CD14-positive monocyte (primary cell): ENCODE results near the gene AMOT. TPM values are rescaled to one million over a fixed set of nuclear protein-coding genes. Genes with fewer than 3 reads are reported as not detected.

ENCODE experiments used
- DNase-seq, 3 donors: peaks; one replicate each; pipeline ENCODE4 v3.0.0-alpha.2; 2011 to 2022
- H2AFZ ChIP-seq: 2 replicates; pipeline ENCODE4 v1.6.0; 2012; ENCODE audit warnings: mild to moderate bottlenecking, low read depth, low read length, inconsistent platforms; ENCODE audit not compliant: insufficient read depth, poor library complexity, severe bottlenecking
- H3K27ac ChIP-seq, 2 donors: 1 replicate in 1 of 2; 2 replicates in 1 of 2; pipeline ENCODE4 v1.5.1; 2012 to 2013; ENCODE audit warnings: low read length in 2 of 2, control low read depth in 1 of 2, inconsistent platforms in 1 of 2, low read depth in 1 of 2, mild to moderate bottlenecking in 1 of 2
- H3K27me3 ChIP-seq, 2 donors: one replicate each; pipeline versions ENCODE4 v1.6.0 to v1.6.1; 2011 to 2013; ENCODE audit warnings: low read length in 2 of 2; ENCODE audit not compliant: control insufficient read depth in 2 of 2, insufficient read depth in 2 of 2
- H3K36me3 ChIP-seq, 2 donors: replicated peaks in 1 of 2; 1 replicate in 1 of 2; 2 replicates in 1 of 2; pipeline versions ENCODE4 v1.5.1 to v1.6.1; 2012 to 2013; ENCODE audit warnings: low read length in 2 of 2, control low read depth in 1 of 2, inconsistent platforms in 1 of 2, mild to moderate bottlenecking in 1 of 2; ENCODE audit not compliant: insufficient read depth in 2 of 2, control insufficient read depth in 1 of 2
- H3K4me1 ChIP-seq, 2 donors: 1 replicate in 1 of 2; 2 replicates in 1 of 2; pipeline versions ENCODE4 v1.5.1 to v1.6.1; 2012 to 2013; ENCODE audit warnings: low read length in 2 of 2, control low read depth in 1 of 2, inconsistent platforms in 1 of 2, mild to moderate bottlenecking in 1 of 2, moderate library complexity in 1 of 2; ENCODE audit not compliant: insufficient read depth in 2 of 2, control insufficient read depth in 1 of 2
- H3K4me2 ChIP-seq: replicated peaks from 2 replicates; pipeline ENCODE3; 2012; ENCODE audit warnings: low read length, moderate library complexity, mild to moderate bottlenecking; ENCODE audit not compliant: poor library complexity, severe bottlenecking; ENCODE audit errors: extremely low read depth
- H3K4me3 ChIP-seq, 3 experiments: fragments of 200-600 bp in 1 of 3; sonication (generic) in 1 of 3; replicated peaks in 1 of 3; 1 replicate in 2 of 3; 2 replicates in 1 of 3; pipeline ENCODE4 v1.5.1; 2011 to 2013; ENCODE audit warnings: low read length in 3 of 3, mild to moderate bottlenecking in 3 of 3, control low read depth in 2 of 3, low read depth in 2 of 3, inconsistent platforms in 1 of 3, moderate library complexity in 1 of 3
- H3K79me2 ChIP-seq: 2 replicates; pipeline ENCODE4 v1.6.0; 2012; ENCODE audit warnings: mild to moderate bottlenecking, control low read depth, inconsistent platforms, low read length, moderate library complexity; ENCODE audit not compliant: insufficient read depth
- H3K9ac ChIP-seq: 2 replicates; pipeline ENCODE4 v1.6.0; 2017; ENCODE audit warnings: low read length, mild to moderate bottlenecking; ENCODE audit not compliant: insufficient read depth, poor library complexity, severe bottlenecking
- H3K9me3 ChIP-seq, 2 donors: replicated peaks in 1 of 2; 1 replicate in 1 of 2; 2 replicates in 1 of 2; pipeline versions ENCODE4 v1.5.1 to v1.6.1; 2012 to 2013; ENCODE audit warnings: low read length in 2 of 2, control low read depth in 1 of 2; ENCODE audit not compliant: control insufficient read depth in 1 of 2, insufficient read depth in 1 of 2
- H4K20me1 ChIP-seq: 2 replicates; pipeline ENCODE4 v1.6.0; 2012; ENCODE audit warnings: mild to moderate bottlenecking, low read length, control low read depth, moderate library complexity; ENCODE audit not compliant: insufficient read depth
- H3K27ac Mint-ChIP-seq, 7 donors: one replicate each; pipeline ENCODE4 v1.8.0; 2020; ENCODE audit warnings: mild to moderate bottlenecking in 7 of 7, mixed read lengths in 7 of 7, moderate library complexity in 6 of 7, inconsistent platforms in 2 of 7
- H3K27me3 Mint-ChIP-seq, 3 donors: one replicate each; pipeline ENCODE4 v1.8.0; 2021 to 2022; ENCODE audit warnings: low read depth in 3 of 3, mild to moderate bottlenecking in 3 of 3, mixed read lengths in 3 of 3, moderate library complexity in 3 of 3, inconsistent platforms in 1 of 3
- H3K36me3 Mint-ChIP-seq, 2 donors: one replicate each; pipeline ENCODE4 v1.8.0; 2020; ENCODE audit warnings: mixed read lengths in 2 of 2, inconsistent platforms in 1 of 2, mild to moderate bottlenecking in 1 of 2
- H3K4me1 Mint-ChIP-seq: one replicate; pipeline ENCODE4 v1.8.0; 2020; ENCODE audit warnings: mild to moderate bottlenecking, mixed read lengths
- H3K4me3 Mint-ChIP-seq, 2 donors: one replicate each; pipeline ENCODE4 v1.8.0; 2020; ENCODE audit warnings: mild to moderate bottlenecking in 2 of 2, mixed read lengths in 2 of 2, moderate library complexity in 1 of 2
- H3K9me3 Mint-ChIP-seq, 7 donors: one replicate each; pipeline ENCODE4 v1.8.0; 2020 to 2022; ENCODE audit warnings: mixed read lengths in 7 of 7, mild to moderate bottlenecking in 6 of 7, moderate library complexity in 6 of 7, inconsistent platforms in 2 of 7
- WGBS: methylation state at CpG from one replicate; pipeline ENCODE4 v1.1.5; 2013; ENCODE audit warnings: missing lambda C conversion rate; ENCODE audit not compliant: insufficient coverage; 5-methylcytosine and 5-hydroxymethylcytosine counted together
- intact Hi-C, 2 donors: fragments of 100-400 bp; cut with micrococcal nuclease; formaldehyde crosslinking; loops; one replicate each; pipeline versions ENCODE4 v1.15.0 to v1.15.1; 2023
- polyA plus RNA-seq, 3 donors: library from polyadenylated mRNA; depleted of rRNA in 1 of 3; unstranded in 2 of 3; stranded (reverse) in 1 of 3; fragments of 300-500 nt in 2 of 3; fragments of >200 nt in 1 of 3; fragmentation: Illumina TruSeq in 2 of 3; gene quantifications; 1 replicate in 2 of 3; 2 replicates in 1 of 3; pipeline ENCODE4 v1.2.3, GENCODE V29; 2012 to 2021
- TF ChIP-seq, protein P1 (sequence below): fragments of 200-600 bp; IDR thresholded peaks from one replicate; pipeline ENCODE4 v1.8.0; 2022; ENCODE audit warnings: antibody characterized with exemption, mild to moderate bottlenecking

AMOT gene
- polyA plus RNA-seq, 3 donors: 0.04 to 0.11 TPM; not detected in 1

GRCh38 chrX:112841114-112841819 is 636 bp upstream of the AMOT start:
- peaks cover 7 to 23% (median 10%) of the 10 kb centered on the region in 3 donors for H3K27me3 Mint-ChIP-seq
- Histone ChIP-seq H3K27me3 (peaks cover 6 to 7% of the 10 kb centered on the region in 2 donors), H2AFZ (peak overlapping the region; percentile 88), H3K4me1 (peaks cover 5 to 8% of the 10 kb centered on the region in 2 donors), H3K79me2 (no peaks in the 10 kb centered on the region), H3K4me2 (peak overlapping the region; percentile 89), H3K36me3 (no peaks in the 10 kb centered on the region), H3K9ac (peak overlapping the region; percentile 55), H4K20me1 (no peaks in the 10 kb centered on the region), H3K4me3 (peak overlapping the region; percentile 68 to 86 (median 86)), H3K9me3 (peaks cover 0 to 3% of the 10 kb centered on the region in 2 donors), H3K27ac (peak overlapping the region; percentile 42 to 44)
- no peaks in the 10 kb centered on the region for H3K36me3 Mint-ChIP-seq
- H3K4me1 Mint-ChIP-seq: peaks cover 10% of the 10 kb centered on the region
- TF ChIP-seq, protein P1, sequence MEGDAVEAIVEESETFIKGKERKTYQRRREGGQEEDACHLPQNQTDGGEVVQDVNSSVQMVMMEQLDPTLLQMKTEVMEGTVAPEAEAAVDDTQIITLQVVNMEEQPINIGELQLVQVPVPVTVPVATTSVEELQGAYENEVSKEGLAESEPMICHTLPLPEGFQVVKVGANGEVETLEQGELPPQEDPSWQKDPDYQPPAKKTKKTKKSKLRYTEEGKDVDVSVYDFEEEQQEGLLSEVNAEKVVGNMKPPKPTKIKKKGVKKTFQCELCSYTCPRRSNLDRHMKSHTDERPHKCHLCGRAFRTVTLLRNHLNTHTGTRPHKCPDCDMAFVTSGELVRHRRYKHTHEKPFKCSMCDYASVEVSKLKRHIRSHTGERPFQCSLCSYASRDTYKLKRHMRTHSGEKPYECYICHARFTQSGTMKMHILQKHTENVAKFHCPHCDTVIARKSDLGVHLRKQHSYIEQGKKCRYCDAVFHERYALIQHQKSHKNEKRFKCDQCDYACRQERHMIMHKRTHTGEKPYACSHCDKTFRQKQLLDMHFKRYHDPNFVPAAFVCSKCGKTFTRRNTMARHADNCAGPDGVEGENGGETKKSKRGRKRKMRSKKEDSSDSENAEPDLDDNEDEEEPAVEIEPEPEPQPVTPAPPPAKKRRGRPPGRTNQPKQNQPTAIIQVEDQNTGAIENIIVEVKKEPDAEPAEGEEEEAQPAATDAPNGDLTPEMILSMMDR: no peak
- peak overlapping the region; percentile 91 to 93 for H3K4me3 Mint-ChIP-seq
- peak; percentile 64 to 71 (median 69) for DNase-seq
- WGBS: no CpG with 5 or more reads among the region's 46 CpGs
- H3K9me3 Mint-ChIP-seq: peaks cover 0 to 12% (median 7%) of the 10 kb centered on the region in 7 donors
- H3K27ac Mint-ChIP-seq: peak overlapping the region in 6 of 7 donors; percentile 48 to 88 (median 74)
- intact Hi-C loops: no loop called here

DNA sequence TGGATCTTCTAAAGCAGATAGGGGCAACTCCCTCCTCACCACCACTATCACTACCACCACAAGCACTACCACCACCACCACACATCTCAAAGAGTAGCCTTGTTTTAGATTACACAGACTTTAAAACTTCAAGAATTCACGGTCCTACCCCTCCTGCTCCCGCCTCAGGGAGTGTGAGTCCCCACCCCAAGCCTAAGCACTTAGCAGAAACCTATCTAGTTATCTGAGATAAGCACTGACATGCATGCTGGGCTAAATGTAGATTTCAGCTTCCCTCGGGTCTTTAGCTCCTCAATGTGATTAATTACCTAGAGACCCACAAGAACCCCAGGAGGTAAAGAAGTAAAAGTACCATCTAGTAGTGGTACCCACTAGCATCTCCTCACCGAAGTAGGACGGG is 775 bp downstream of the AMOT start:
- H3K9me3 Mint-ChIP-seq: peaks cover 0 to 12% (median 7%) of the 10 kb centered on the region in 7 donors
- TF ChIP-seq, protein P1: no peak
- peak overlapping the region; percentile 91 to 93 for H3K4me3 Mint-ChIP-seq
- H3K9me3 ChIP-seq: peaks cover 0 to 3% of the 10 kb centered on the region in 2 donors
- DNase-seq: no peak
- H3K4me3 ChIP-seq: peak overlapping the region in 2 of 3 experiments; percentile 86
- peaks cover 12% of the 10 kb centered on the region for H3K4me1 Mint-ChIP-seq
- no peak overlapping the region for H3K27ac ChIP-seq
- H3K4me1 ChIP-seq: peaks cover 5 to 8% of the 10 kb centered on the region in 2 donors
- peak overlapping the region; percentile 89 for H3K4me2 ChIP-seq
- H2AFZ ChIP-seq: peak overlapping the region; percentile 88
- H3K27ac Mint-ChIP-seq: no peak overlapping the region
- H3K36me3 Mint-ChIP-seq: no peaks in the 10 kb centered on the region
- H3K27me3 ChIP-seq: peaks cover 6 to 7% of the 10 kb centered on the region in 2 donors
- H3K9ac ChIP-seq: no peak overlapping the region
- no peaks in the 10 kb centered on the region for H3K36me3 ChIP-seq
- peaks cover 7 to 28% (median 10%) of the 10 kb centered on the region in 3 donors for H3K27me3 Mint-ChIP-seq
- intact Hi-C loops: no loop called here
- no peaks in the 10 kb centered on the region for H4K20me1 ChIP-seq
- no peaks in the 10 kb centered on the region for H3K79me2 ChIP-seq
- 0% methylated on average over 2 of the region's 5 CpGs for WGBS
